Right kidney (tissue), 1 donor: Measurements from ENCODE around the gene DNAJC10.

Experiments
- DNase-seq: peaks from one replicate; pipeline ENCODE4 v3.0.0-alpha.2; 2016

The DNAJC10 gene

DNA sequence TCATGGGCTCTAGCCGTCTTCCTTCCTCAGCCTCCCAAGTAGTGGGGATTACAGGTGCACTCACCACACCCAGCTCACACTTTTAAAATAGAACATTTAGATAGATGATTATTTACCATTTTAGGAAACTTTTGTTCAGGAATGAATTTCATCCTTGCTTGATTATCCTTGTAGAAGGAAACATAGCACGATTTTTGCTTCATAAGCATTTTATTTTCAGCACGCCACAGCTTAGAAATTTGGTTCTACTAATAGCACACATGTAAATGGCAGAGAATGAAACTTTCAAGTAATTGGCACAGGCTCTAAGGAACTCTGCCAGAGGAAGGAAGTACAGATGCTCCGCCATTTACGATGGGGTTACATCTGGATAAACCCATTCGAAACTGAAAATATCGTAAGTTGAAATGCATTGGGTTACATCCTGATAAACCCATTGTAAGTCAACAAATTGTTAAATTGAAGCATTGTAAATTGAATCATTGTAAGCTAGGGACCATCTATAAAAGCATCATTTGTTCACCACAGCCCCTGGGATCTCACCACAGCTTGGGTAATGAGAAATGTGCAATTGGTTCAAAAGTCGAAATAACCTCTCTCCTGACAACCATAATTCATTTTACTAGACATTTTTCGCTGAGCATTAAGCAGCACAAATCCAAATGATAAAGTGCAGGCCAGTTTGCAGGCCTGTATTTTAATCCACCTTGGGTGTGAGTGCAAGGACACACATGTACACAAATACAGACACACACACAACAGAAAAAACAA is 117.2 kb downstream of the DNAJC10 start:
- DNase-seq = no peak

DNA sequence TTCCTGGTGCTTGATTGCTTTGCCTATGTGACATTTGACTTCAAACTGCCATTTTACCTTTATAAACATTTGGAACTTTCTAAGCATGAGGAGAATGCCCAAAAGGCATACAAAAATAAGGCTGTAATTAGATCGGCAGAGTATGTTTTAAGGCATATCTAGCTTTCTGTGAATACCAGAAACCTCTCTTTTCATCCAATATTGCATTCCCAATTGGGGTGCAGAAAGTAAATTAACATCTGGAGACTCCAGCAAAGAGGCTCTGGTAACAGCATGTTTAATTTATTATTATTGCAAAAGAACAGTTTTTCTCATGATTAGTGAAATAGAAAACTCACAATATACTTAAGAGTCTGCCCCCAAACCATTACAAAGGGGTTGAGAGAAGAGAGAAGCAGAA is 118.2 kb downstream of the DNAJC10 start:
- no peak for DNase-seq

DNA sequence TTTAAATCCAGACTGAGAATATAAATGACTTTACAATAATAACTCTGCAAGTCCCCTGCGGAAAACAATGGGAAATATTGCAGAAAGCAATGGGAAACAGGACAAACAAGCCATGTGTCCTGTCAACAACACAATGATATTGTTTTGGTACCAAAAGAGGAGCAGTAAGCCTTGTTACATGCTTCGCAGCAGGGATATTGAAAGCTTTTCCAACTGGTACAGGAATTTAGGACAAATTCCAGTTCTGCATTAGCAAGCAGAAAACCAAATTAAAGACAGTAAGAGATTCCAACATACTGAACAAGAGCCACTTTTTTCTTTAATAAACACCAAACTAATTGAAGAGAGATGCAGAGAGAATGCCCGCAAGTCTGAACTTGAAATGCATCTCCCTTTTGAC is 120.4 kb downstream of the DNAJC10 start:
- no peak for DNase-seq
